ENCODE data around the gene GAPDH. TPM values are rescaled to one million over a fixed set of nuclear protein-coding genes. Genes with fewer than 3 reads are reported as not detected.
"Not testable (repeated sequence)": the region's sequence is repeated elsewhere in the genome, so short reads cannot be mapped to it uniquely, and the experiment has no call there.

Gene GAPDH
- polyA plus RNA-seq, 3 donors, result 763 to 1,731 (median 1,287) TPM

GRCh38 chr12:6554168-6555017, 20.1 kb downstream of the GAPDH start:
- 12 to 45% (median 20%) methylated on average over 22 of the region's 22 CpGs for WGBS, 3 donors
- no peak overlapping the region for H3K27ac ChIP-seq (ENCODE audit: low read depth, low read length)

DNA sequence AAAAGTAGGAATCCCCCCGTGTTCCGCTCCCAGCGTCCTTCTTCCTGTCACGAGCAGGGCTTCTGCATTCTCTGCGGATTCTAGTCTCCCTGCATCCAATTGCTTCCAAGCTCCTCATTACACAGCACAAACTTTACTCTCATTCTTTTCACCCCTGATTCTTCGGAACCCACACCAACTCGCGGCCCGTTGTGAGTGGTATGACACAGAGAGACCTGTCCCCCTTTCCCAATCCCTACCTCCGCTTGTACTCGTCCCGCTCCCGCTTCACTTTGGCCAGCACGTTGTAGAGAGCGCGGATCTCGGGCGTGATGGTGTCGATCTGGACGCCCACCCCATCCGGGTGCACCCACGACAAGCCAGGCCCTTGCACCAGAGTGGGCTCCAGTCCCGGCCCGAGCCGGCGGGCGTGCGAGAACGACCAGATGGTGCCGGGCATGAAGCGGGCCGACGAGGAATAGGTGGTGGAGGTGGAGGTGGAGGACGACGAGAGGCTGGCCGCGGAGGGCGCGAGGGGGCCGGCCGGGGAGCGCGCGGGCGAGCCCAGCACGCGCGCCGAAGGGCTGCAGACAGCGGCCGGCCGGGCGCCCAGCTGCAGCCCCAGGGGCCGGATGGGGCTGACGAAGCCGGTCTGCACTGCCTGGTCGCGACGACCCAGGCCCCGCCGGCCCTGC, 20.8 kb downstream of the GAPDH start:
- WGBS, 3 donors, result 1 to 12% (median 6%) methylated on average over 51 to 61 of the region's 61 CpGs
- no peak overlapping the region for H3K27ac ChIP-seq (ENCODE audit: low read depth, low read length)

DNA sequence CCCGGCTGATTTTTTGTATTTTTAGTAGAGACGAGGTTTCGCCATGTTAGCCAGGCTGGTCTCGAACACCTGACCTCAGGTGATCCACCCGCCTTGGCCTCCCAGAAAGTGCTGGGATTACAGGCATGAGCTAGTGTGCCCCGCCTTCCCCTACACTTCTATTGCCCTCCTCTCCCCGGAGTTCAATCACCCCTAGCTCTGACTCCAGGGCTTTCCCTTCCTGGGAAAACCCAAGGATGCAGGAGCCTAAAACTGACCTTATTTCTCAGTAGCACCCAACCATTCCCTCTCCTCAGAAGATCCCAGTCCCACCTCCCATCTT, 22.1 kb downstream of the GAPDH start:
- H3K27ac ChIP-seq (ENCODE audit: low read depth, low read length), result not testable (repeated sequence)
- WGBS, 3 donors, result 84 to 85% (median 85%) methylated on average over 7 of the region's 7 CpGs

DNA sequence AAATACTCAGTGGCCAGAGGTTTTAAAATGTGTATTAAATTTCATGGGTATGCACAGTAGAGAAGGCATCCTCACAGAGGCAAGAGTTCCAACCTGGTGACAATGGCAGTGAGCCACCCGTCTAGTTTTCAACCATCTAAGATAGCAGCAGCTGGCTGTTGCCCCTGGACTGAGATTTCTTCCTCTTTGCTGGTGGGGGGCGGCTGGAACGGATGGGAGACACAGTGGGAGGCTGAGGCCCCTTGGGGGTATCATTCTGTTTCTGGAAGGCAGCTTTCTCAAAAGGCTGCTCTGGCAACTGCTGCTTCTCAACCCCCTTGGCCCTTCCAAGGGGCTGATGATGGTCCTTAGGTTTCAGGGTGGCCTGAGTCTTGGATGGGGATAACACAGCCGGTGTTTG, 22.5 kb downstream of the GAPDH start:
- H3K27ac ChIP-seq (ENCODE audit: low read depth, low read length), result no peak overlapping the region
- 79 to 85% (median 85%) methylated on average over 4 of the region's 4 CpGs for WGBS, 3 donors

GRCh38 chr12:6558014-6558760, 23.9 kb downstream of the GAPDH start:
- 66 to 77% (median 69%) methylated on average over 14 of the region's 14 CpGs for WGBS, 3 donors
- H3K27ac ChIP-seq (ENCODE audit: low read depth, low read length), result not testable (repeated sequence)

- WGBS, 3 donors, result 68 to 92% (median 79%) methylated on average over 1 of the region's 1 CpG
- H3K27ac ChIP-seq (ENCODE audit: low read depth, low read length), result no peak overlapping the region
Observed at GRCh38 chr12:6559500-6559899, 25.2 kb downstream of the GAPDH start.

DNA sequence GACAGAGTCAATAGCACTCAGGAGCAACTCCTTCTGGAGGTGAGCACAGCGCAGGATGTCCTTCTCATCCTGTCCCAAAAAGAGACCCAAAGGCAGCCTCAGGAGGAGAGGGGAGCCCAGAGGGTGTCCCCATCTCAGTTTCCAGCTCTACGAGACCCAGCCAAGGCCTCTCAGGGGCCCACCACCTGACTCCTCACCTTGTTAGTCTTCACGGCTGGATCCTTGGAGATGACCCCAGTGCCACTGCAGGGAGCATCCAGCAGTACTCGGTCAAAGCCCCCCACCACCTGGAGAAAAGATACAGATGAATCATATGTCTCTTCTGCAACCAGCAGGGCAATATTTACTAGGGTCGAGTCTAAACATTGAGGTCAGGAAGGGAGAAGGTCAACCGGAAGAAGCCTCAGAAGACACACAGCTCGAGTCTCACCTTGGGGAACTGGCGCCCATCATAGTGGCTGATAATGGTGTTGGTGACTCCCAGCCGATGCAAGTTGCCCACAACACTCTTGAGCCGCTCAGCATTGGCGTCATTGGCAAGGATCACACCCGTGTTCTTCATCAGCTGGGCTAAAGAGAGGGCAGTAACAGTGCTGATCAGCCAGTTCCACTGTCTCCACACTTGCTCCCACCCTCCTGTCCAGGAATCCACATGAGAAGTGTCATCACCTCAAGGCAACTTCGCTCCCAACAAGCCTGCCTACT, 26.3 kb downstream of the GAPDH start:
- no peak overlapping the region for H3K27ac ChIP-seq (ENCODE audit: low read depth, low read length)
- WGBS, 3 donors, result 88 to 93% (median 89%) methylated on average over 13 of the region's 13 CpGs

- 89 to 95% (median 93%) methylated on average over 10 of the region's 10 CpGs for WGBS, 3 donors
- no peak overlapping the region for H3K27ac ChIP-seq (ENCODE audit: low read depth, low read length)
Observed at GRCh38 chr12:6562881-6563280, 28.6 kb downstream of the GAPDH start.

GRCh38 chr12:6563448-6564050, 29.2 kb downstream of the GAPDH start:
- 69 to 79% (median 75%) methylated on average over 8 of the region's 8 CpGs for WGBS, 3 donors
- no peak overlapping the region for H3K27ac ChIP-seq (ENCODE audit: low read depth, low read length)

DNA sequence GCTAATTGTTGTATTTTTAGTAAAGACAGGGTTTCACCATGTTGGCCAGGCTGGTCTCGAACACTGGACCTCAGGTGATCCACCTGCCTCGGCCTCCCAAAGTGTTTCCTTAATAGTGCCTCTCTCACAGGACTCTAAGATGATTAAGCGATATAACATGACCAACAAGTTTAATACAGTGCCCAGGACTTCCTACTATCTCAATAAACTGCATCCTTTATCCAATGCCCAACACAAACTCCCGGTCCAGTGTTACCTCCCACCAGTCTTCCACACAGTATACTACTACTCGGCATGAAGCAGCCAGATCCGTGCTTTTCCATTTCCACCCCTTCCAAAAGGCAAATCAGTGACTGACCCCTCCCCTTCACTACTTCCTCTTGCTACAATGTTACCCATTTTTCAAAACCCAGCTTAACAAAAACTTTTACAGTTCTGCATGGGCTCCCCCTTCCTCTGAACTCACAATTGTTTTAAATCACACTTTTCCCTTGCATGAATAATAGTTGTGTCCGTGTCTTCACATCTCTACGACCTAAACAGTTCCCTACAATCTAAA, 32.9 kb downstream of the GAPDH start:
- 41 to 46% (median 42%) methylated on average over 8 of the region's 8 CpGs for WGBS, 3 donors
- no peak overlapping the region for H3K27ac ChIP-seq (ENCODE audit: low read depth, low read length)

GRCh38 chr12:6569312-6569711, 35.0 kb downstream of the GAPDH start:
- no peak overlapping the region for H3K27ac ChIP-seq (ENCODE audit: low read depth, low read length)
- 66 to 88% (median 87%) methylated on average over 12 of the region's 12 CpGs for WGBS, 3 donors

DNA sequence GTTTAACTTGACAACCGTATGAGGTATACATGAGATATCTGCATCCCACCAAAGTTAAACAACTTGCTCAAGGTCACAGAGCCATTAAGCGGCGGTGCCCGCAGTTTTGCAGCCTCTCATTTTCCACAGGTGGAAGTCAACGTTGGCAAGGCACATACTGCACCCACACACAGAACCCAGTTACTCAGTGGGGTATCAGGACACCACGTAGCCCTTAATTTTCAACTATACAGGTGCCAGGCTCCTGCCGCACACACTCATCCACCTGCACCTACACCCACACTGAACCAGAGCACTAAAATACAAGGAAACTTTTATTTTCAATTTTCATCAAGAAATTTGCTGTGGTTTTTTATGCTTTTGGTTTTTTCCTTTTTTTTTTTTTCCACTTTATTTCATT, 35.5 kb downstream of the GAPDH start:
- WGBS, 3 donors, result 40 to 85% (median 82%) methylated on average over 7 of the region's 7 CpGs
- no peak overlapping the region for H3K27ac ChIP-seq (ENCODE audit: low read depth, low read length)

DNA sequence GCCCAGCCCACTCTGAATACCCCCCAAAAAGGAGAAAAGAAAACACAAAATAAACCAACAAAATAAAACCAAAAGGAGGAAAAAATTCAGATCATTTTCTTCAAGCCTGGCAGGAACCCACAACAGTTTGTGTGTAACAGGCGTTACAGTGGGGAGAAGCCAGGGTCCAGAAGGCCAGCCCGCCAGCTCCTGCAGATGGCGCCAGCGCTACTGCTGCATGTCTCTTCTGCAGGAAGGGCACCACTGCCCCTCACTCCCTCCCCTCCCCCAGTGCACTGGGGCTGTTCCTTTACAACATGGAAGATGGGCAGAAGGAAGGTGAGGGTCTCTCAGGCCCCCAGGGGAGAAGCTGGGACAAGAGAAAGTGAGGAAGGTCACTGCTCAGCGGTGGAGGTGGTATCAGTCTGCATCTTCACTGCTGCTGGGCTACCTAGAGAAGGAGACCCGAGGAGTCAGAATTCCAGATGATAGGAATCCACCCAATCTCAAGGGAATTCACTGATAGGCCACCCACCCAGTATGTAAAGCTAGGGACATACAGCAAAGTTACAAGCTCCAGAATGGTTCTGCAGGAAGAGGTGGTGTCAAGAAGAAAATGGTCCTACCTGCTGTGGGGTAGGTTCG, 36.1 kb downstream of the GAPDH start:
- 58 to 71% (median 66%) methylated on average over 7 of the region's 7 CpGs for WGBS, 3 donors
- no peak overlapping the region for H3K27ac ChIP-seq (ENCODE audit: low read depth, low read length)

DNA sequence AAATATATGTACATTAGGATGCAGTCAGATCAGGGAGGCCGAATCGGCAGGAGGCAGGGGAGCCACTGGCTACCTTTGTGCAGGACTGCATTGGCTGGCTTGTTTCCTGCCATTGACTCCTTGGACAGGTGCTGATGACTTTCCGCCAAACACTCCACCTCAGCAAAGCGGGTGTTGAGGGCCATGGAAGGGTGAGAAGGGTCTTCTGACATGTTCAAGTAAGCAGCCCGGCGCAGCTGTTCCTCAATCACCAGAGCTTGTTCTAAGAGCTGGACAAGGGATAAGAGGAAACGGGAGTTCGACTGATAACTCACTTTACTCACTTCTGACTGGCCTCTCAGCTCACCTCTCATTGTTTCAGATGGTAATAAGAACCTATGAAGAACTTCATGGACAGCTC, 38.7 kb downstream of the GAPDH start:
- 86 to 91% (median 91%) methylated on average over 8 of the region's 8 CpGs for WGBS, 3 donors
- H3K27ac ChIP-seq (ENCODE audit: low read depth, low read length), result no peak overlapping the region

- 87 to 91% (median 89%) methylated on average over 4 of the region's 4 CpGs for WGBS, 3 donors
- H3K27ac ChIP-seq (ENCODE audit: low read depth, low read length), result no peak overlapping the region
Observed at GRCh38 chr12:6574576-6575295, 40.4 kb downstream of the GAPDH start.

DNA sequence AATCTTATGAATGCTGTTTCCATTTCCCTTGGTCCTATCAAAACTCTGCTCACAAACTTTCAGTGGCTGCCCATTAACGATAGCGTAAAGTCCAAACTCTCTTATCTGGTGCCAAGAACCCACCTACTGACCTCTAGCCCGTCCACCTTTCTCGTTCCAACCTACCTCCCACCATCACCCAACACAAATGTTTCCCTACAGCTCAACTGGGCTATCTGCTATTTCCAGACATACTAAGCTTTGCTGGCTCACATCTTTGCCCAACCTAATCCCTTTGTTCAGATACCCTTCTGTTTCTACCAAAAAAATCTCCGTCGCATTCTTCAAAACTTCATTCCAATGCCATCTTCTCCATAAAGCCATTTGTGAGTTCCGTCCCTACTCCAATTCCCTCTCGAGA, 41.3 kb downstream of the GAPDH start:
- no peak overlapping the region for H3K27ac ChIP-seq (ENCODE audit: low read depth, low read length)
- 88 to 92% (median 89%) methylated on average over 8 of the region's 8 CpGs for WGBS, 3 donors

DNA sequence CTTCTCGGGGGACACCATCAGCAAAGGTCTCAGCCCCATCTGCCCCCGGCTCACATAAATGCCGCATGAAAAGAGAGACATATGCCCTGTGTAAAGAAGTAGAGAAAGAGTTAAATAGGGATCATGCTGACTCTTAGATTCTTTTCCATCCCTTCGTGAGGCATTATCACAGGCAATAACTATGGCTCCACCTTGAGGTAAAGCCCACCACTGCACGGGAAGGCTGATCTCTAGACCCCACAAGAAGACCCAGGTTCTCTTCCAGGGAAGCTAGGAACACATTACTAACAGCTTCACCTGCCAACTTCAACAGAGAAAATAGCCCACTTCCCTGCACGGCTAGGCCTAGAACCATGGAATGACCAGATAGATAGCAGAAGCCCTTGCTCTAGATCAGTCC, 47.9 kb downstream of the GAPDH start:
- no peak overlapping the region for H3K27ac ChIP-seq (ENCODE audit: low read depth, low read length)
- WGBS, 3 donors, result 76 to 80% (median 76%) methylated on average over 6 of the region's 6 CpGs
